ENCODE measurements around the gene CEACAM16.
"Not testable (repeated sequence)": the region's sequence is repeated elsewhere in the genome, so short reads cannot be mapped to it uniquely, and the experiment has no call there.

The CEACAM16 gene, protein sequence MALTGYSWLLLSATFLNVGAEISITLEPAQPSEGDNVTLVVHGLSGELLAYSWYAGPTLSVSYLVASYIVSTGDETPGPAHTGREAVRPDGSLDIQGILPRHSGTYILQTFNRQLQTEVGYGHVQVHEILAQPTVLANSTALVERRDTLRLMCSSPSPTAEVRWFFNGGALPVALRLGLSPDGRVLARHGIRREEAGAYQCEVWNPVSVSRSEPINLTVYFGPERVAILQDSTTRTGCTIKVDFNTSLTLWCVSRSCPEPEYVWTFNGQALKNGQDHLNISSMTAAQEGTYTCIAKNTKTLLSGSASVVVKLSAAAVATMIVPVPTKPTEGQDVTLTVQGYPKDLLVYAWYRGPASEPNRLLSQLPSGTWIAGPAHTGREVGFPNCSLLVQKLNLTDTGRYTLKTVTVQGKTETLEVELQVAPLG

DNA sequence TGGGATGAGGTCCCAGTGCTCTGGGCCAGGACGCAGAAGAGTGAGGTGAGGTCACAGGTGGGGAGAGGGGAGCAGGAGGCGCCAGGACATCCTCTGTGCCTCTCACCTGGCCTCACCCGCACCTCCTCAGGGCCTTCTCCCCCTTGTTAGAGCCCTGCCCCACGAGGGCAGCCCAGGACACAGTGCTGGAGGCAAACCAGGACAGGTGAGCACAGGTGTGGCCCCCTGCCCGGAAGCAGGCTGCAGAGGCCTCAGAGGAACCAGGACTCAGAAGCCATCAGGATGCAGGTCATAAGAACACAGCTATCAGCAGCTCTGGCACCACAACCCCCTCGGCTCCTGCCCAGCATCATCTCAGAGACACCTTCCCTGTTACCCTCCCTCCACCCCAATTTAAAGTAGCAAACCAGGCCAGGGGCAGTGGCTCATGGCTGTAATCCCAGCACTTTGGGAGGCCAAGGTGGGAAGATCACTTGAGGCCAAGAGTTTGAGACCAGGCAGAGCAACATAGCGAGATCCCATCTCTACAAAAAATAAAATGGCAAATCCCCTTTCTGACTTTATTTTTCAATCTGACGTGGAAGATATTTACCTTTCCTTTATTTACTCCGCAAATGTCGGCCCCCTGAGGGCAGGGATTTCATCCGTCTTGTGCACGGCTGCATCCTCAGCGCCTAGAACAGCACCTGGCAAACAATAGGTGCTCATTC, at the start of gene CEACAM16:
TSS of gene CEACAM16 (plus strand) at position 660 of the 710 bp plus-strand sequence. CDS start 2,306 bp downstream, outside the sequence.
- no peak for DNase-seq

DNA sequence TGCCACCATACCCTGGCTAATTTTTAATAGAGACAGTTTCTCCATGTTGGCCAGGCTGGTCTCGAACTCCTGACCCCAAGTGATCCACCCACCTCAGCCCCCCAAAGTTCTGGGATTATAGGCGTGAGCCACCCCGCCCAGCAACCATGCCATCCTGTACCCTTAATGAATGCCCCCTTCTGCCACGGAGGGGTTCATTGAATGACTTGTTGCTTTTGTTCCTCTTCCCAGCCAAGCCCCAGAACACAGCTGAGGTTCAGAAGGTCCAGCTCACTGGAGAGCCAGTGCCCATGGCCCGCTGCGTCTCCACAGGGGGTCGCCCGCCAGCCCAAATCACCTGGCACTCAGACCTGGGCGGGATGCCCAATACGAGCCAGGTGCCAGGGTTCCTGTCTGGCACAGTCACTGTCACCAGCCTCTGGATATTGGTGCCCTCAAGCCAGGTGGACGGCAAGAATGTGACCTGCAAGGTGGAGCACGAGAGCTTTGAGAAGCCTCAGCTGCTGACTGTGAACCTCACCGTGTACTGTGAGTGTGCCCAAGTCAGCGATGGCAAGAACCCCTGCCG, 49.3 kb upstream of the CEACAM16 start:
- DNase-seq = no peak

DNA sequence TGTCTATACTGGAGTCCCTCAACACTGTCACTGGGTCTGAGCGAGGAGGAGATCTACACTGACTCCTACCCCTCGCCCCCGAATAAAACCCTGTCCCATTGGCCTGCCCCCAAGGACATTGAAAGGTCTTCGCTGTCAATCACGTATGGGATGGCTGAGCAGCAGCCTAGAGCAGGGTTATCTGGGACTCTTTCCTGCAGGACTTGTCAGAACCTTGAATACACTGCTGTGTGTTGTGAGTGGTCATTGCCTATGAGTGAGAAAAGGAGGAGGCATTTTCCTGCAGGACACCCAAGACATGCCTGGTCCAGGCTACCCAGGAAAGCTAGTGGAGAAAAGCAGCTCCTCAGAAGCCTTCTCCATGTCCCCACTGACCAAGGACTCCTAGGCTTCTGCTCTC, 45.6 kb upstream of the CEACAM16 start:
- no peak for DNase-seq

DNA sequence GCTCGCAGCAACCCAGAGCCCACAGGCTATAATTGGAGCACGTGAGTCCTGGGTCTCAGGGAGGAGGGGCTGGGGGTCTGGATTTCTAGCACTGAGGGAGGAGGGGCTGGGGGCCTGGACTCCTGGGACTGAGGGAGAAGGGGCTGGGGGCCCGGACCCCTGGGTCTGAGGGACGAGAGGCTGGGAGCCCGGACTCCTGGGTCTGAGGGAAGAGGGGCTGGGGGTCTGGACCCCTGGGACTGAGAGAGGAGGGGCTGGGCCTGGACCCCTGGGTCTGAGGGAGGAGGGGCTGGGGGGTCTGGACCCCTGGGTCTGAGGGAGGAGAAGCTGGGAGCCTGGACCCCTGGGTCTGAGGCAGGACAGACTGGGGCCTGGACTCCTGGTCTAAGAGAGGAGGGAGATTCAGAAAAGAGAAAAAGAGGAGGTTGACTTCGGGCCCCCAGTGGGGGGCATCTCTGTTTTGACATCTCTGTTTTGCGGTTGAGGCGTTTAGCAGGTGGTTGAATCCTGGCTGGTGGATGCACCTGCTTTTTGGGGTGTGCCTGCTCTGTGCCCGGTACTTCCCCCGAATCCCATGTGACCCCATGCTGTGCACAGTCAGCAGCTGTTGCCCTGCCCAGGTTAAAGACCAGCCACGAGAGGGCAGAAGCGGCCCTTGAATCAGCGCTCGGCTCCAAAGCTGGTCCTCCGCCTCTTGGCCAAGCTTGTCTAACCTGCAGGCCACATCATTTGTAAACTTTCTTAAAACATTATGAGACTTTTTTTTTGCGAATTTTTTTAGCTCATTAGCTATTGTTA, 44.8 kb upstream of the CEACAM16 start:
- peak in 1 of 2 experiments; percentile 22 for DNase-seq

DNA sequence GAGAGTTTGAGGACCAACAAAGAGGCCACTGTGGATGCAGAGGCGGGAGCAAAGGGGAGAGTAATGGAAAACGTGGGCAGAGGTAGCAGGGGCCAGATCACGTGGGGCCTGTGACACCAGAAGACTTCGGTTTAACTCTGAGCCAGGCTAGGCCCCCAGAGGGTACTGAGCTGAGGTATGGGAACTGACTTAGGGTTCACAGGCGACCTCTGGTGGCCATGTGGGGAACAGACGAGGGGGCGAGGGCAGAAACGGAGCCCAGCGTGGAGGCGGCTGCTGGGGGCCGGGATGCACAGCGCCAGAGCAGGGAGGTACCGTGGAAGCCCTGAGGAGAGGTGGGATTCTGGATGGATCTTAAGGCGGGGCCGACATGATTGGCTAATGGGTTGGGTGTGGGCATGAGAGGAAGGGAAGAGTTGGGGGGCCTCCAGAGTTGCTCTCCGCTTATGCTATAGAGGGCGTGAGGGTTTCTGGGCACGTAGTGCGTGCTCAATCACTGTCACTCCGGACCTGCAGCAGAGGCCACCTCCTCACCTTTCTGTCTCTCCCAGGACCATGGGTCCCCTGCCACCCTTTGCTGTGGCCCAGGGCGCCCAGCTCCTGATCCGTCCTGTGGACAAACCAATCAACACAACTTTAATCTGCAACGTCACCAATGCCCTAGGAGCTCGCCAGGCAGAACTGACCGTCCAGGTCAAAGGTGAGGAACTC, 41.6 kb upstream of the CEACAM16 start:
- peak; percentile 26 to 30 for DNase-seq

DNA sequence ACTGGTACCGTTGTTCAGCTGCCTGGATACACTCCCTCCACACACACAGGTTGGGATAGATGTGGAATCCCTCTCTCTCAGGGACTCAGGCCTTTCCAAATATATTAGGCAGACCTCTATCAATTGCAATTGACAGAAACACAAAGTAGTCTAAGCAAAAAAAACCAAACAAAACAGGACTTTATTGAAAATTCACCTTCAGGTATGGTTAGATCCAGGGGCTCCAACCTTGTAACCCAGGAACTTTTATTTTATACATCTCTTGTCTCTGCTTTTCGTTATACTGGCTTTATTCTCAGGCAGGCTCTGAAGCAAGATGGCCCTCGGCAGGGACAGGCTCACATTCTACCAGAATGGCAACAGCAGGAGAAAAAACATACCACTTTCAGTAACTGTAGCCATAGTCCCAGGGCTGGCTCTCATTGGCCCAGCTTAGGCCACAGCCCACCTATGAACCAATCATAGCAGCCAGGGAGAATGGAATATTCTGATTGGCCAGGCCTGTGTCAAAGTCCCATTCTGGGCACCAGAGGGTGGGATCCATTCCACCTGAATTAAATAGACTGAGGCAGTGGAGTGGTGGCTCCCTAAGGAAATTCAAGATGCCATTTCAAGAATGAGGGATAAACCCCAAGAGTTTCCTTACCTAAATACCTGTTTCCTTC, 40.8 kb upstream of the CEACAM16 start:
- no peak for DNase-seq

DNA sequence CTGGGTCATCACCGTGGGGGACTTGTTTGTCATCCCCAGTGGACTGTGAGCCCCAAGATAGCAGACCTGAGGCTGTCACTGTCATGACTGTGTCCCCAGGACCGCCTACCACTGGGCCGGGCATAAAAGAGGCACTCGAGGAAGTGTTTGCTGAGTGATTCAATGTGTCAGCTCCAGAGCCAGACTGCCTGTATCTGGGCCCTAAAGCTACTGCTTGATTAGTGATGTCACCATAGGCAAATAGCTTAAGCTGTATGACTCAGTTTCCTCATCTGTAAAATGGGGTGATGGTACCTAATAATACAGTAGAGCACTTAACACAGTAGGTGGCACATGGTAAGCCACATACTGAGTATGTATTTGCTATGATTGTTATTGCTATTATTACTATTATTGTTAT, 38.9 kb upstream of the CEACAM16 start:
- no peak for DNase-seq

DNA sequence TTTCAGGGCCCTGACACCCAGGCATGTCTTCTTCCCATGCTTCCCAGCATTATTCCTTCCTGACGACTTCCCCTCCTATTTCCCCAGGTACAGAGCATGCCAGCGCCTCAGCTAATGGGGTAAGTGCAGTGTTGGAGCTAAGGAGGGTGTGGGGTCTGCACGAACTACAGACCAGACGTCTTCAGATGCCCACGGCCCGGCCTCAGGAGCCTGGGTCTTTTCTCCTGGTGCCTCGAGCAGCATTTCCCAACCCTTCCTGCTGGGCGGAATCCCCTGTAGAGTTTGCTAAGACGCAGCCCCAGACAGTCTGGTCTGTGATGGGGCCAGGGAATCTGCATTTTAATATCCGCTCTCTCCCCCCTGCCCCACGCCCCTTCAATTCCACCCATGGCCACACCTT, 37.7 kb upstream of the CEACAM16 start:
- DNase-seq = no peak

DNA sequence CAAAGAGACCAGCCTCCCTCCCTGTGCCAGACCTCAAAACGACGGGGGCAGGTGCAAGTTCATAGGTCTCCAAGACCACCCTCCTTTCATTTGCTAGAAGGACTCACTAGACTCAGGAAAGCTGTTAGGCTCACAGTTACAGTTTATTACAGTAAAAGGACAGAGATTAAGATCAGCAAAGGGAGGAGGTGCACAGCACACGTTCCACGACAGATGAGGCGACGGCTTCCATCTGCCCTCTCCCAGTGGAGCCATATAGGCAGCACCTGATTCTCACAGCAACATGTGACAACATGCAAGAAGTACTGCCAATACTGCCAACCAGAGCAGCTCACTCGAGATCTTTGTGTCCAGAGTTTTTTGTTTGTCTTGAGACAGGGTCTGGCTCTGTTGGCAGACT, 37.0 kb upstream of the CEACAM16 start:
- no peak for DNase-seq

DNA sequence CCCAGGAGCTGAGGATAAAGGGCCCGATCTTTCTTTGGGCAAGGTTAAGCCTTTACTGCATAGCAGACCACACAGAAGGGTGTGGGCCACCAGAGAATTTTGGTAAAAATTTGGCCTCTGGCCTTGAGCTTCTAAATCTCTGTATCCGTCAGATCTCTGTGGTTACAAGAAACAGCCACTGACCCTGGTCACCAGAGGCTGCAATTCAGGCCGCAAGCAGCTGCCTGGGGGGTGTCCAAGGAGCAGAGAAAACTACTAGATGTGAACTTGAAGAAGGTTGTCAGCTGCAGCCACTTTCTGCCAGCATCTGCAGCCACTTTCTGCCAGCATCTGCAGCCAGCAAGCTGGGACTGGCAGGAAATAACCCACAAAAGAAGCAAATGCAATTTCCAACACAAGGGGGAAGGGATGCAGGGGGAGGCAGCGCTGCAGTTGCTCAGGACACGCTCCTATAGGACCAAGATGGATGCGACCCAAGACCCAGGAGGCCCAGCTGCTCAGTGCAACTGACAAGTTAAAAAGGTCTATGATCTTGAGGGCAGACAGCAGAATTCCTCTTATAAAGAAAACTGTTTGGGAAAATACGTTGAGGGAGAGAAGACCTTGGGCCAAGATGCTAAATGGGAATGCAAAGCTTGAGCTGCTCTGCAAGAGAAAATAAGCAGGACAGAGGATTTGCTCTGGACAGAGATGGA, 36.1 kb upstream of the CEACAM16 start:
- DNase-seq = no peak

DNA sequence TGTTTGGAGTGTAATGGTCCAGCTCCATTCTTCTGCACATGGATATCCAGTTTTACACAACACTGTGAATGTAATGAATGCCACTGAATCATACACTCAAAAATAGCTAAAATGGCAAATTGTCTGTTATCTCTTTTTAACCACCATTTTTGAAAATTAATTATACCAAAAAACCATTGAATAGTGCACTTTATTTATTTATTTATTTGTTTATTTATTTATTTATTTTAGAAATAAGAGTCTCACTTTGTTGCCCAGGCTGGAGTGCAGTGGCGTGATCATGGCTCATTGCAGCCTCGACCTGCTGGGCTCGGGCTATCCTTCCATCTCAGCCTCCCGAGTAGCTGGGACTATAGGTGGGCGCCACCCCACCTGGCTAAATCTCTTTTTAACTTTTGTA, 35.0 kb upstream of the CEACAM16 start:
- DNase-seq = no peak

DNA sequence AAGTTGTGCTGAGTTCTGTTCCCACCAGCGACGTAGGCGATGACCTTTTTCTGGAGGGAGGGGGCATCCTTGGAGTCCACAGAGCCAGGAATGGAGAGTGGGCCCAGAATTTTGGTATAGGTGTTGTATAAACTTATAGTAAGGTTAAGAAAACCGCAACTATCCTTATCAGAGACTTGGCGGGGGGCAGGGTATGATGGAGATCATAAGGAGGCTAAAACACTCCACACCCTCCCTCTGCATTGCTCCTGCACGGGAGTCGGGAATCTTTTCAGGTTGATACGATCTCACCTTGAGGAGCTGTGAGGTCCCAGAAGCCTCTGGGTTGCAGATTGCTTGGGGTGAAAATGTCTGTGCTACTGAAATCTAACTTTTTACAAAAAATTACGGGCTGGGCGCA, 34.0 kb upstream of the CEACAM16 start:
- DNase-seq = no peak

DNA sequence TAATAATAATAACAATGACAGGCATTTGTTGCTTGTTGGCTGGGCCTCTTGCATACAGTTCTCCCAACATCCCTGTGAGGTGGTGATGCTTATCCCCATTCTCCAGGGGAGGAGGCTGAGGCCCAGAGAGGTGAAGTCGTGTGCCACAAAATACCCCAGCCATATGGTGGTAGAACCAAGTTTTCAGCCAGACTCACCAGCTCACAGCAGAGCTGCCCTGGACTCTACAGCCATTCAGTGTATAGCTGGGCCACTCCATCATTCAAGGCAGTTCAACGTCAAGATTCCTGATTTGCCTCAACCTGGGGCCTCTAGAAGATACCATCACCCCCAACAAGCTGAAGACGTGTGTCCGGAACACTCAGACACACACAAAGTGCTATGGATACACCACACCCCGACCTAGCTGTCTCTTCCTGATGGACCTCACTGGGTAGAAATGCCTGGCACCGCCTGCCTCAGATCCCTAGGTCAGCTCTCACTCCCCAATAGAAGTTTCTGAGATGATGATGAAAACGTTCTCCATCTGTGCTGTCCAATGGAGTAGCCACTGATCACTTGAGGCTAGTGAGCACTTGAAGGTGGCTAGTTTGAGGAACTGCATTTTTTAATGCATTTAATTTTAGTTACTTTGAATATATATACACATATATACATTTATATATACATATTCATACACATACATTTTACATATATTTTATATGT, 31.9 kb upstream of the CEACAM16 start:
- DNase-seq = no peak

DNA sequence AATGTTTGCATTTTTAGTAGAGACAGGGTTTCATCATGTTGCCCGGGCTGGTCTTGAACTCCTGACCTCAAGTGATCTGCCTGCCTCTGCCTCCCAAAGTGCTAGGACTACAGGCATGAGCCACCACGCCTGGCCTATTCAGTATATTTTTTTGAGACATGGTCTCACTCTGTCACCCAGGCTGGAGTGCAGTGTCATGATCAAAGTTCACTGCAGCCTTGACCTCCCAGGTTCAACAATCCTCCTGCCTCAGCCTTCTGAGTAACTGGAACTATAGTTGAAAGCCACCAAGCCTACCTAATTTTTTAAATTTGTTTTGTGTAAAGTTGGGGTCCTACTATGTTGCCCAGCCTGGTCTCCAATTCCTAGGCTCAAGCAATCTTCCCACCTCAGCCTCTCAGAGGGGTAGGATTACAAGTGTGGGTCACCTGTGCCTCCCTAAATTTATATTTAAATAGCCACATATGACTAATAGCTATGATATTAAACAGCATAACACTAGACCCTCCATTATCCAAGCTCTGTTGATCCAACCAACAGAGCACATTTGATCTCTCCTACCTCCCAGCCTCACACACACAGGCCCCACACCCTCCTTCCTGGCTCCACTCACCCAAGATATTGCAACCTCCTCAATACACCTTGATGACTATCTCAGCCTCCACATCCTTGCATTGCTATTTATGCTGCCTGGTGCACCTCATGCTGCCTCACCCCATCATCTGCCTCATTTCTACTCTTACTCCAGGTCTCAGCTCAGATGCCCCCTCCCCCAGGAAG, 29.8 kb upstream of the CEACAM16 start:
- no peak for DNase-seq

DNA sequence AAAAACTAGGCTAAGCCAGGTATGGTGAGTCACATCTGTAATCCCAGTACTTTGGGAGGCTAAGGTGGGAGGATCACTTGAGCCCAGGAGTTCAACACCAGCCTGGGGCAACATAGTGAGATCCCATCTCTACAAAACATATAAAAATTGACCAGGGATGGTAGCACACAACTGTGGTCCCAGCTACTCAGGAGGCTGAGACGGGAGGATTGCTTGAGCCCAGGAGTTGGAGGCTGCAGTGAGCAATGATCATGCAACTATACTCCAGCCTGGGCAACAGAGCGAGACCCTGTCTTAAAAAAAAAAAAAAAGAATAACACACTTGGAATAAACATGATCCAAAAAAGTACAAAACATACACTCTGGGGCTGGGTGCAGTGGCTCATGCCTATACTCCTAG, 28.9 kb upstream of the CEACAM16 start:
- DNase-seq = not testable (repeated sequence)

DNA sequence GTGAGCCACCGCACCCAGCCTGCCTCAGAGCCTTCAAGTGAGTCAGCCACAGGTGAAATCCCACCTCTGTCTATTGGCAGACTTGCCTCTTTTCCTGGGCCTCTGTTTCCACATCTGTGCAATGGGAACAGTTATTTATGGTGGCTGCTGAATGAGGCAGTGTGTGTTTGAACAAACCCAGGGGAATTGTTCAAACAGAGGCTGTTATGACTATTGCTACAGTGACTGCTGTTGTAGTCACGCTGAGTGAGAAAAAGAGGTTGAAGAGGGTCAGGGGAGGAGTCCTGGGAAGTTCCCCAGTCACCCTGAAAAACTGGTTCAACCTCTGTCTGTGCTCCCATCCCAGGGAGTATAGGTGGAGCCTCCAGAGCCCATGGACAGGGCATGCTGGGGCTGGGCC, 27.6 kb upstream of the CEACAM16 start, which contains the start of gene CEACAM19:
TSS of gene CEACAM19 (plus strand) at position 83 of the 400 bp plus-strand sequence. CDS start 450 bp downstream, outside the sequence.
- DNase-seq = no peak

DNA sequence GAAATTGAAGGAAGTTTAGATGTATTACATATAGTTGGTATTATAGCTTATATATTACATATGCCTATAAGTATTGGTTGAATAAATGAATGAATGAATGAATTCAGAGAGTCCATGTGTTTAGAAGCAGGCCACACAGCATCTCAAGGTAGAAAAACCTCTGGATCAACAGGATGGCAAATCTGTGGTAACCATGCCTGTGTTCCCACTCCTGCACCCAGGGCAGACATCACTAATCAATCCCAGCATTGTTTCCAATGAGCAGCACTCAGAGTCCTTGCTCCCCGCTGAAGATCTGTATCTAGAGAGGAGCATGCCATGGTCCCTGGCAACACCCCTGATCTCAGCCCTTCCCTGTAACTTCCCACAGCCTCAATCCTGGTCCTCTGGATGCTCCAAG, 26.7 kb upstream of the CEACAM16 start:
- no peak for DNase-seq

DNA sequence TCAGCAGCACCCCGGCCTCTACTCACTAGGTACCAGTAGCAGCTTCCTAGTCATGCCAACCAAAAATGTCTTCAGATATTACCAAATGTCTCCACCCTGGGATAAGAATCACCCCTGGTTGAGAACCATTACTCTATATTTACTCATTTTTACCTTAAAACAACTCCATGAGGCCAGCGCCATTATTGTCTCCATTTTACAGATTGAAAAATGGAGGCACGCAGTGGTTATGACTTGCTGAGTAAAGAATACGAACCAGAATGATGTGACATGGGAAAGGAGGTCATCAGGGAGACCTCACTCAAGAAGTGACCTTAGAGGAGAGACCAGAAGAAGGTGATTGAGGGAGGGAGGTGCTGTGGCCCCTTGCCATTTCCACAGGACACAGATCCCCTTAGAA, 25.4 kb upstream of the CEACAM16 start:
- no peak for DNase-seq

DNA sequence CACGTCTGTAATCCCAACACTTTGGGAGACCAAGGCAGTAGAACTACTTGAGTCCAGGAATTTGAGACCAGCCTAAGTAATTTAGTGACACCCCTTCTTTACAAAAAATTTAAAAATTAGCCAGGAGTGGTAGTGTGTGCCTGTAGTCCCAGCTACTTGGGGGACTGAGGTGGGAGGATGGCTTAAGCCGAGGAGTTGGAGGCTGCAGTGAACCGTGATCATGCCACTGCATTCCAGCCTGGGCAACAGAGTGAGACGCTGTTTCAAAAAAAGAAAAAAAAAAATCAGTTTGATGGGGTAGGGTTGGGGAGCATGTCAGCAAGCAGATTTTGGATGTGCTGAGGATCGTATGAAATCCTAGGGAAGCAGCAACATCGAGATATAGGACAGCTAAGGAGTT, 23.4 kb upstream of the CEACAM16 start:
- no peak for DNase-seq

All from SHP77 (cell line).